ENCODE data around the gene TNFRSF18. TPM values are rescaled to one million over a fixed set of nuclear protein-coding genes. Genes with fewer than 3 reads are reported as not detected.

Gene TNFRSF18
- total RNA-seq, 1 donor from 2014 or later: 0.47 TPM

- Histone ChIP-seq H3K27ac (peak overlapping the region; percentile 18), H3K36me3 (no peaks in the 10 kb centered on the region), H3K4me3 (peak overlapping the region; percentile 53), H3K4me1 (peaks cover 11% of the 10 kb centered on the region), H3K27me3 (ENCODE audit: low read depth) (peaks cover 46% of the 10 kb centered on the region), H3K9me3 (no peaks in the 10 kb centered on the region)
- no peak for TF ChIP-seq CTCF (IDR thresholded peaks at IDR 0.05)
- ATAC-seq: peak; percentile 54 to 73
- peak; percentile 55 for DNase-seq
- intact Hi-C loops (cut with DNase I): no loop called here
Measured at GRCh38 chr1:1200876-1201810, 5.2 kb downstream of the TNFRSF18 start.

GRCh38 chr1:1199961-1200875, 6.2 kb downstream of the TNFRSF18 start:
- Histone ChIP-seq H3K27me3 (ENCODE audit: low read depth) (peaks cover 37% of the 10 kb centered on the region), H3K4me3 (peak overlapping the region; percentile 53), H3K9me3 (no peaks in the 10 kb centered on the region), H3K4me1 (peaks cover 6% of the 10 kb centered on the region), H3K36me3 (no peaks in the 10 kb centered on the region), H3K27ac (no peak overlapping the region)
- TF ChIP-seq CTCF (IDR thresholded peaks at IDR 0.05): no peak
- intact Hi-C loops (cut with DNase I): no loop called here
- ATAC-seq (no peak), DNase-seq (peak; percentile 46)

GRCh38 chr1:1199141-1199960, 7.0 kb downstream of the TNFRSF18 start:
- H3K4me1 ChIP-seq: peaks cover 6% of the 10 kb centered on the region
- intact Hi-C loops (cut with DNase I): no loop called here
- no peak overlapping the region for H3K27ac ChIP-seq
- H3K9me3 ChIP-seq: no peaks in the 10 kb centered on the region
- ATAC-seq (no peak), DNase-seq (peak; percentile 43)
- TF ChIP-seq CTCF (IDR thresholded peaks at IDR 0.05): no peak
- no peaks in the 10 kb centered on the region for H3K36me3 ChIP-seq
- H3K27me3 ChIP-seq (ENCODE audit: low read depth): peaks cover 33% of the 10 kb centered on the region
- H3K4me3 ChIP-seq: no peak overlapping the region

GRCh38 chr1:1198423-1199140, 7.8 kb downstream of the TNFRSF18 start:
- Histone ChIP-seq H3K27ac (no peak overlapping the region), H3K36me3 (no peaks in the 10 kb centered on the region), H3K9me3 (no peaks in the 10 kb centered on the region), H3K4me3 (no peak overlapping the region), H3K27me3 (ENCODE audit: low read depth) (peaks cover 25% of the 10 kb centered on the region), H3K4me1 (peaks cover 6% of the 10 kb centered on the region)
- no peak for ATAC-seq
- peak; percentile 34 for DNase-seq
- no peak for TF ChIP-seq CTCF (IDR thresholded peaks at IDR 0.05)
- intact Hi-C loops (cut with DNase I): no loop called here
